ENCODE measurements around the gene TWF2. TPM values are rescaled to one million over a fixed set of nuclear protein-coding genes. Genes with fewer than 3 reads are reported as not detected.

The TWF2 gene
- total RNA-seq, 3 donors from 2014 or later (not counting 1 experiment from before 2014, with no cell fraction given): 49.2 to 76.6 (median 52.0) TPM

- Histone ChIP-seq H3K27me3 (ENCODE audit: control insufficient read depth, insufficient read depth, low read length) (no peaks in the 10 kb centered on the region), H3K36me3 (ENCODE audit: control insufficient read depth, insufficient read depth, low read length) (peaks cover 43% of the 10 kb centered on the region), H3K4me3 (ENCODE audit: low read length) (no peak overlapping the region), H3K4me1 (ENCODE audit: control insufficient read depth, insufficient read depth, low read length) (peaks cover 39% of the 10 kb centered on the region), H3K27ac (ENCODE audit: low read length) (no peak overlapping the region), H3K9me3 (ENCODE audit: control insufficient read depth, insufficient read depth, low read length) (no peaks in the 10 kb centered on the region)
- Mint-ChIP-seq H3K4me3 (no peak overlapping the region), H3K27ac (peak overlapping the region; percentile 56 to 81), H3K27me3 (ENCODE audit: low read depth in 2 of 2) (no peaks in the 10 kb centered on the region), H3K4me1 (peaks cover 8 to 28% of the 10 kb centered on the region in 2 donors), H3K36me3 (no peaks in the 10 kb centered on the region), H3K9me3 (no peaks in the 10 kb centered on the region)
- ATAC-seq: no peak
- no peak for TF ChIP-seq CTCF (IDR thresholded peaks at IDR 0.05)
- WGBS (ENCODE audit: insufficient coverage): 89% methylated on average over 4 of the region's 4 CpGs
- intact Hi-C loops (cut with micrococcal nuclease): no loop called here
- DNase-seq: peak in 1 of 2 donors; percentile 32
These were observed 11.8 kb downstream of the TWF2 start for GRCh38 chr3:52227117-52227516.

- Mint-ChIP-seq H3K4me1 (peaks cover 1 to 20% of the 10 kb centered on the region in 2 donors), H3K4me3 (no peak overlapping the region), H3K36me3 (no peaks in the 10 kb centered on the region), H3K27me3 (ENCODE audit: low read depth in 2 of 2) (no peaks in the 10 kb centered on the region), H3K9me3 (no peaks in the 10 kb centered on the region), H3K27ac (peak overlapping the region; percentile 56 to 81)
- no peak overlapping the region for H3K4me3 ChIP-seq (ENCODE audit: low read length)
- WGBS (ENCODE audit: insufficient coverage): 55% methylated on average over 5 of the region's 5 CpGs
- H3K36me3 ChIP-seq (ENCODE audit: control insufficient read depth, insufficient read depth, low read length): peaks cover 37% of the 10 kb centered on the region
- no peak for TF ChIP-seq CTCF (IDR thresholded peaks at IDR 0.05)
- H3K27me3 ChIP-seq (ENCODE audit: control insufficient read depth, insufficient read depth, low read length): no peaks in the 10 kb centered on the region
- H3K27ac ChIP-seq (ENCODE audit: low read length): peak overlapping the region; percentile 59
- no peaks in the 10 kb centered on the region for H3K9me3 ChIP-seq (ENCODE audit: control insufficient read depth, insufficient read depth, low read length)
- intact Hi-C loops (cut with micrococcal nuclease): no loop called here
- peak in 1 of 2 donors; percentile 13 for DNase-seq
- peaks cover 39% of the 10 kb centered on the region for H3K4me1 ChIP-seq (ENCODE audit: control insufficient read depth, insufficient read depth, low read length)
- ATAC-seq: no peak
These were observed 12.6 kb downstream of the TWF2 start for GRCh38 chr3:52226229-52226817.

DNA sequence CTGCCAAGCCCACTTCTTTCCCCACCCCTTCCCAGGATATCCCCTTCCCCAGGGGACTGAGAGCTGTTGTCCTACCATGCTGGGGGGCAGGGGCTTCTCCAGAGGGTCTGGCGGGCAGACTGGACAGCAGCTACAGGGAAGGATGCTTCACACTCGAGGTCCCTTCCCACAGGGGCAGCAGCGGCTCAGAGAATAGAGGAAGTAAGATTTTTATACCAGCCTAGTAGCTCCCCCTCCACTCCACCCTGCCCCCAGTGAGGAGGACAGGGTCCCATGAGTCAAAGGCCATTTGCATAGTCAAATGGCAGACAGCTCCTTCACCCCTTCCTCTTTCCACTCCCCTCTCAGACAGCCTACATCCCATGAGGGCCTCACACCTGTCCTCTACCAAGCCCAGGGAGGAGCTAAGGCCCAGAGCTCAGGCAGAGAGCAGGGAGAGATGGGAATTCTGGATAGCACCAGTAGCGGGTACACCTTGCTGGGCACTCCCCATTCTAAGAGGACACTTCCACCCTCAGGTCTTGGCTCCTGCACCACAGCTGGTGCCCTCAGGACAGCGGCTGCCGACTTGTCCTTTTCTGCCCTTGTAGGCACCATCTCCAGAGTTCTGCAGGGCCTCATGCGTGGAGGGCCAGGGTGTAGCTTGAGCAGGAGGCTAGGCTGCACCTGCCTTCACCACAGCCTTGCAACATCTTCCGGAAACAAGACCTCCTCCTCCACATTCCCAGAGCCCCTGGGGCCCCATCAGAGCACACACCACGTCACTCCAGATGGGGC is 13.3 kb downstream of the TWF2 start, which contains the start of gene TLR9:
Gene TLR9 (minus strand): TSS at position 194 of the 777 bp plus-strand sequence. CDS start 116 bp downstream, at position 78.
- DNase-seq (peak in 1 of 2 donors; percentile 45), ATAC-seq (peak in 2 of 3 donors; percentile 42 to 46)
- peaks cover 31% of the 10 kb centered on the region for H3K36me3 ChIP-seq (ENCODE audit: control insufficient read depth, insufficient read depth, low read length)
- Mint-ChIP-seq H3K27me3 (ENCODE audit: low read depth in 2 of 2) (no peaks in the 10 kb centered on the region), H3K9me3 (no peaks in the 10 kb centered on the region), H3K36me3 (no peaks in the 10 kb centered on the region), H3K4me3 (no peak within 1 kb of the TSS), H3K4me1 (peaks cover 0 to 18% of the 10 kb centered on the region in 2 donors), H3K27ac (peak within 1 kb of the TSS; percentile 56 to 81)
- peak within 1 kb of the TSS; percentile 59 for H3K27ac ChIP-seq (ENCODE audit: low read length)
- TF ChIP-seq CTCF (IDR thresholded peaks at IDR 0.05): no peak
- peaks cover 41% of the 10 kb centered on the region for H3K4me1 ChIP-seq (ENCODE audit: control insufficient read depth, insufficient read depth, low read length)
- WGBS (ENCODE audit: insufficient coverage): 33% methylated on average over 7 of the region's 9 CpGs
- peak within 1 kb of the TSS; percentile 35 for H3K4me3 ChIP-seq (ENCODE audit: low read length)
- intact Hi-C loops (cut with micrococcal nuclease): no loop called here
- no peaks in the 10 kb centered on the region for H3K27me3 ChIP-seq (ENCODE audit: control insufficient read depth, insufficient read depth, low read length)
- H3K9me3 ChIP-seq (ENCODE audit: control insufficient read depth, insufficient read depth, low read length): no peaks in the 10 kb centered on the region

All from natural killer cell (primary cell).